Ovary (tissue), 3 donors: ENCODE measurements around the gene ZNF860.

Experiments
- EP300 ChIP-seq: sonication (generic); formaldehyde crosslinking; IDR thresholded peaks from one replicate; pipeline ENCODE4 v1.6.1; 2017; ENCODE audit warnings: antibody characterized with exemption
- POLR2A ChIP-seq: fragments of 450-650 bp; IDR thresholded peaks from one replicate; pipeline ENCODE4 v1.6.1; 2017; ENCODE audit warnings: antibody characterized with exemption, mild to moderate bottlenecking, moderate library complexity
- TF ChIP-seq, protein P1 (sequence below), 3 donors: fragments of 450-650 bp in 2 of 3; fragments of 200-600 bp in 1 of 3; IDR thresholded peaks; one replicate each; pipeline versions ENCODE4 v1.5.1 to v1.8.0; 2016 to 2022; ENCODE audit warnings: antibody characterized with exemption in 3 of 3, mild to moderate bottlenecking in 1 of 3
- donor health status: DM: no; HTN: no; CAD: no.

DNA sequence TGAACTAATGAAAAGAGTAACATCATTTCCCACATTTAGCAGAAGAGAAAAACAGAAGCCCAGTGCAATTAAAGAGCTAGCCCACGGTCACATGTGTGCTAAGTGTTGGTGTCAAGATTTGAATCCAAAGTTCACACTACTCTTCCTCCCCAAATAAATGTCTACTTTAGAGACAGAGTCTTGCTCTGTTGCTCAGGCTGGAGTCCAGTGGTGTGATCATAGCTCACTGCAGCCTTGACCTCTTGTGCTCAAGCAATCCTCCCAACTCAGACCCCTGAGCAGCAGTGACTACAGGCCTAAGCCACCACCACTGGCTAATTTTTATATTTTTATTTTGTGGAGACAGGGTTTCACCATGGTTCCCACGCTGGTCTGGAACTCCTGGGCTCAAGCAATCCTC, 5.2 kb upstream of the ZNF860 start:
- TF ChIP-seq, protein P1, sequence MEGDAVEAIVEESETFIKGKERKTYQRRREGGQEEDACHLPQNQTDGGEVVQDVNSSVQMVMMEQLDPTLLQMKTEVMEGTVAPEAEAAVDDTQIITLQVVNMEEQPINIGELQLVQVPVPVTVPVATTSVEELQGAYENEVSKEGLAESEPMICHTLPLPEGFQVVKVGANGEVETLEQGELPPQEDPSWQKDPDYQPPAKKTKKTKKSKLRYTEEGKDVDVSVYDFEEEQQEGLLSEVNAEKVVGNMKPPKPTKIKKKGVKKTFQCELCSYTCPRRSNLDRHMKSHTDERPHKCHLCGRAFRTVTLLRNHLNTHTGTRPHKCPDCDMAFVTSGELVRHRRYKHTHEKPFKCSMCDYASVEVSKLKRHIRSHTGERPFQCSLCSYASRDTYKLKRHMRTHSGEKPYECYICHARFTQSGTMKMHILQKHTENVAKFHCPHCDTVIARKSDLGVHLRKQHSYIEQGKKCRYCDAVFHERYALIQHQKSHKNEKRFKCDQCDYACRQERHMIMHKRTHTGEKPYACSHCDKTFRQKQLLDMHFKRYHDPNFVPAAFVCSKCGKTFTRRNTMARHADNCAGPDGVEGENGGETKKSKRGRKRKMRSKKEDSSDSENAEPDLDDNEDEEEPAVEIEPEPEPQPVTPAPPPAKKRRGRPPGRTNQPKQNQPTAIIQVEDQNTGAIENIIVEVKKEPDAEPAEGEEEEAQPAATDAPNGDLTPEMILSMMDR (IDR thresholded peaks at IDR 0.05), result no peak
- TF ChIP-seq EP300 (no peak), POLR2A (no peak)
